NCI-H146 treated with DMSO at 0.1 percent for 48 hours (cell line): ENCODE results near the gene SNX33.
A peak's percentile ranks its signal among the peaks of the same experiment; 100 is the strongest.
"Not testable (repeated sequence)": the region's sequence is repeated elsewhere in the genome, so short reads cannot be mapped to it uniquely, and the experiment has no call there.

ENCODE experiments used
- DNase-seq: peaks from one replicate; lab custom pipeline; 2025; ENCODE audit not compliant: unreplicated experiment; lab: John Stamatoyannopoulos, UW

SNX33 gene, protein sequence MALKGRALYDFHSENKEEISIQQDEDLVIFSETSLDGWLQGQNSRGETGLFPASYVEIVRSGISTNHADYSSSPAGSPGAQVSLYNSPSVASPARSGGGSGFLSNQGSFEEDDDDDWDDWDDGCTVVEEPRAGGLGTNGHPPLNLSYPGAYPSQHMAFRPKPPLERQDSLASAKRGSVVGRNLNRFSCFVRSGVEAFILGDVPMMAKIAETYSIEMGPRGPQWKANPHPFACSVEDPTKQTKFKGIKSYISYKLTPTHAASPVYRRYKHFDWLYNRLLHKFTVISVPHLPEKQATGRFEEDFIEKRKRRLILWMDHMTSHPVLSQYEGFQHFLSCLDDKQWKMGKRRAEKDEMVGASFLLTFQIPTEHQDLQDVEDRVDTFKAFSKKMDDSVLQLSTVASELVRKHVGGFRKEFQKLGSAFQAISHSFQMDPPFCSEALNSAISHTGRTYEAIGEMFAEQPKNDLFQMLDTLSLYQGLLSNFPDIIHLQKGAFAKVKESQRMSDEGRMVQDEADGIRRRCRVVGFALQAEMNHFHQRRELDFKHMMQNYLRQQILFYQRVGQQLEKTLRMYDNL

DNA sequence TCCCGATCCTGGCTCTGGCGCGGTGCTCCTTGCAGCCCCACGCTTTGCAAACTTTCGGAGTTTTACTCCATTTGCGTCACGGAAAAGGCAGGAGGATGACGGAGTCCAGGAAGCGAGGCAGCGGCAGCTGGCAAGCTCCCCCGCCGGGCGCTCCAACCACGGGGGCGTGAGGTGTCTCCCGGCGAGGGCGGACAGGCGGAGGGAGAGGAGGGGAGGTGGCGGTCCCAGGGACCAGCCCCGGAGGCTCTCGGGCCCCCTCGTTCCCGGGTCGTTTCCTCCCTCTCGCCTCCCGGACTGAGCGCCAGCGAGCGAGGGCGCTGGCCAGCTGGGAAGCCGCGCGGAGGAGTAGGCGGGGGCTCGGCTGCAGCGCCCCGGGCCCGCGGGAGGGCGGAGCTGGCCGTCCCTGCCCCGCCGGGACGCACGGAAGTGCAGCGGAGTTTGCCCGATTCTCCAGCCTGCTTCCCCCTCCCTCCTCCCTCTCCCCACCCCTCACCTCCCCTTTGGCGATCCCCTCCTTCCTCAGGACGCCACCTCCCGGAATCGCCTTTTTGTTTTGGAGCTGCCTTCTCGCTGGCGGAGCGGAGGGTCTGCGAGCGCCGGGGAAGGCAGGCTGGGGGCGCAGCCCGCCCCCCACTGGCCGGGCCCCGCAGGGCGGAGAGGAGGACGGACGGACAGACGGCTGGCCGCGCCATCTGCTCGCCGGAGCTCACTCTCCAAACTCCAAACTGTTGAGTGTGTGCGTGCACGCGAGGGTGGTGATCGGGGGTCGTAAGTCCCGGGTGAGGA lies at the start of gene SNX33:
Gene SNX33 (plus strand): TSS at position 543 of the 786 bp plus-strand sequence. CDS start 1,191 bp downstream, outside the sequence.
- DNase-seq, result peak; percentile 10

DNA sequence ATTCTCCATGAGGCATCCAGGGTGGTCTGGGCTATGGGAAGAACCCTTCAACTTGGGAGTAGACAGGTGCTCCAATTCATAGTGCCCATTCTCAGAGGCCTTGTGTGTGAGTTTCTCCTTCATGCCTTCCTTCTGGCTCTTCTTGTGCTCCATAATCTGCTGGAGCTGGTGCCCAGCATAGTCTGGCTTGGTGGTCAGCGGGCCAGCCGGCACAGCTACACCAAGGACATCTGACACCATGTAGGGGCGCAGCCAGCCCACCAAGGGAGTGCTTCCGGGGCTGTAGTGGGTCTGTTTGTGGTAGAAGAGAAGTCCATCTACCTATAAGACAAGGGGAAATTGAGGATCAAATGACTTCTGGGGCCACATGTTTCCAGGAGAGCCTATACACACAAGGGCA lies 49.4 kb upstream of the SNX33 start:
- DNase-seq, result no peak

DNA sequence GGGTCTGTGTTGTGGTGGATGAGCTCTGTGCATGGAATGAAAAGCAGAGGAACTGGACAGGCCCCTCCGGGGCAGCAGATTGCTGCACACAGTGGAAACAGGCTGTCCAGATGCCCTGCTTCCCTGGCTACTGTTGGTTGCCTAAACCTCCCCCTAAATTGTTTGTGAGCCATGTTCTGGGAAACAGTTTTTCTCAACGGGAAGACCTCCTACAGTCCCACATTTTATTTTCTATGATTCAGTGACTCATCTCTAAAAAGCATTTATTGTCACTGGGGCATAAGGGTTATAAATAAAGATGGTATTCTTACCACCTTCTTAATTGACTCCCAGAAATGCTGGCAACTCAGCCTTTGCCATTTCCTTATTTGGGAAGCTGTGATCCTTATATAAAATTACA lies 48.3 kb upstream of the SNX33 start:
- no peak for DNase-seq

DNA sequence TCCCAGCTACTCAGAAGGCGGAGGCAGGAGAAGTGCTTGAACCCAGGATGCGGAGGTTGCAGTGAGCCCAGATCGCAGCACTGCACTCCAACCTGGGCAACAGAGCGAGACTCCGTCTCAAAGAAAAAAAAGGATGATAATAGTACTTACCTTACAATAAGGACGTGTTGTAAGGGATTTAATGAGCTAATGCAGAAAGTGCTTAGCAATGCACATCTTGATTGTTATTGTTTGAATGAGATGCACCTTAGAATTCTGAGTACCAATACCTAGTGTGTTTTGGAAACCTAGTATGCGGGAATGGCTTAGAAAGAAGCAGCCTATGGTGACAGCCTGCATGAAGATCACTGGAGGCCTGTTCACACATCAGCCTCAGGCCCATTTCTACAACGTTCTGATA lies 41.7 kb upstream of the SNX33 start:
- no peak for DNase-seq

DNA sequence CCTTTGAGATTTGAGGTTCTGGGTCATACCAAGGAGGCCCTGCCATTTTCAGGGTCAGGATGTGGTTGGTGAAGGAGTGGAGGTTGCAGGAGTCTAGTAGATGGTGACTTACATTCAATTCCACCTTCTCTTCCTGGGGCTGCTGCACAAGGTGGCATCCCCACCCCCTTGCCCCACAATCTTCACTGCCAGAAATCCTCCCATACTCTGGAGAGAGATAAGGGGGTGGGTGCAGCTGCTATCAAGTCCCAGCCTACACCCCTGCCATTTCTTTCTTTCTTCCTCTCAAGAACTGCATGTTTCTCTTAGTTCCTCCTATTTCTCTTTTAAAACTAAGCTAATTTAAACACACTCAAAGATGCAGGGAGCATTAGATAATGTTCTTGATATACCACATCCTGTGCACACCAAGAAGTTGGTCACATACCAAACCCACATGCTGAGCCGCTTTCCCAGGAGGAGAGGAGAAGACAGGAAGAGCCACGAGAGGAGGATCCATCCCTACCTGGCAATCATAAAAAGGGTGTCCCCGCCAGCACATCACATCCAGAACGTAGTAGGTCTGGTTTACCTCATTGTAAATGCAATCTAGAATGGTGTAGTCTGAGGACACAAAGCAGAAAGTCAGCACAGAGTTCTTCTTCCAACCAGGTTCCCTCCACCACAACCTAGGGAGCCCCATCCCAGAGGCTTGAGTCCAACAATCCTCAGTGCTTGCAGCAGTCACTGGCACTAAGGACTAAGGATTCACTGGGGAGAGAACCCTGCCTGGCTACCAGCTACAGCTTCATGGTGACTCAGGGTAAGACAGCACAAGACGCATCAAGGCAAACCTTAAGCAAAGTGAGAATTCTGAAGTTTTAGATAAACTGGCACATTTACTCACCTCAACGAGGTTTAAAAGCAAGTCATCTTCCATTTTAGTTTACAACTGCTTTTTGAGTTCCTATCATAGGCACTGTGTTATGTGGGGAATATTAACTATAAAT lies 40.7 kb upstream of the SNX33 start:
- no peak for DNase-seq

DNA sequence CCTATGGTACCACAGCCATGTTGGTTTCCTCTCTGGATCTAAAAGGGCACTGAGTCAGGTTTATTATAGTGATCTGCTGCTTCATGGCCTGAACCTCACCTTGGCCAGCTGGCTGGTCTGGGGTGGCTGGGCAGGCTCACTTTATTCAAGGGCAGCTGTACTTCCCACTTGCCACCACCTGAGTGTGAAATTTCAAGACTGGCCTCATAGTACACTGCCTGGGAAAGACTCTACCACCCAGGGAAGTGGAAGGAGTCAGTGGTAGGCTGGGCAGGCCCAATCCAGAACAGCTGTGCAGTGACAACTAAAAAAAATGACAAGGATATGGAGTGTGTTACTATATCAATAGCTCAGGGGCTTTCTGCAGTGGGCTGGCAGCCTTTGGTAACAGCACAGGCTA lies 30.9 kb upstream of the SNX33 start:
- DNase-seq, result no peak

DNA sequence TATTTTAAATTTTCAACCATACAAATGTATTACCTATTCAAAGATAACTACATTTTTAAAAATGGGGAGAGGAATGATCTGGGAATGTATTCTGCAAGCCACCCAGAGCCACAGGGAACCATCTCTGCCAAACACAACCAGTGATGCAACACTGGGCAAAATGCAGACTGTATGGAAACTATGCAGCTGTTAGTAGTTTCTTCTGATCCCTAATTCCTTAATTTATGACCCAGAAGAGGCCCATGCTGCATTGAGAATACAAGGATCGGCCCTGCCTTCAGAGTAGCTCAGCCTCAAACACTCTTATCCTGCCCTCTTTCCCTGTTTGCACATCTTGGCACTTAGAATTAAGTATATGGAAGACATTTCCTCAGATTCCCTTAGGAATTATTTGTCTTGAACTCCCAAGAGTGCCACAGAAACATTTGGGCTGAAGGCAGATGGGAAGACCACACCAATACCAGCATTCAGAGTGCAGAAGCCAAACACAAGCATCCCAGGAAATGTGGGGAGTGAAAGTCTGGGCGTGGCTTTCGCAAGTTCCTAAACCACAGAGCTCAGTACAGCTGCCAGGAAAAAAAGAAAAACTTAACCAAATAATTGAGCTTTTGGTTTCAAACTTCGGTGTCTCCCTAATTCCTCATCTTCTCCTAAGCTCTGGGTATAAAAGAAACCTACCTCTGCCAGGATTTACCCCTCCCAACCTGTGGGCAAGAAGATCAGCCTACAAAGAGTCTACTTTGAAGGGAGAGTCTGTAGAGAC lies 27.5 kb upstream of the SNX33 start:
- no peak for DNase-seq

DNA sequence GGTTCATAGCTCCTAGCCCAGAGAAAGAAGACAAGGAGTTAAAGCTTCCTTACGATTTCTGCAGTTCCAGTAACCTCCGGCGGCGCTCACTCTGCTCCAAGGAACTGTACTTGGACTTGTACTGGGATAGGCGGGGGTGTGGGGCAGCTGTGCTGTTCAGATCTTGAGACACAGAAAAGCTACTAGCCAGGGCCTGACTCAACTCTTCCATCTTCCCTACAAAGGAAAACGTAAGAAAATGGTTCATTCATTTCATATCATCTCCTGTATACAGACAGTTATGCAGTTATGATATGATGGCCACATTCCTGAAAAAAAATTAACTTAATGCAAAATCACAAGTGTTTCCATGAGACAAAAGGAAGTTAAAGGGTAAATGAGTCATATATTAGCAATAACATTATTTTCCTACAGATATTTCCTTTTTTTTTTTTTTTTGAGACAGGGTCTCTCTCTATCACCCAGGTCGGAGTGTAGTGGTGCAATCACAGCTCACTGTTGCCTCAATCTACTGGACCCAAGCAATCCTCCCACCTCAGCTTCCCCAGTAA lies 26.8 kb upstream of the SNX33 start:
- no peak for DNase-seq

DNA sequence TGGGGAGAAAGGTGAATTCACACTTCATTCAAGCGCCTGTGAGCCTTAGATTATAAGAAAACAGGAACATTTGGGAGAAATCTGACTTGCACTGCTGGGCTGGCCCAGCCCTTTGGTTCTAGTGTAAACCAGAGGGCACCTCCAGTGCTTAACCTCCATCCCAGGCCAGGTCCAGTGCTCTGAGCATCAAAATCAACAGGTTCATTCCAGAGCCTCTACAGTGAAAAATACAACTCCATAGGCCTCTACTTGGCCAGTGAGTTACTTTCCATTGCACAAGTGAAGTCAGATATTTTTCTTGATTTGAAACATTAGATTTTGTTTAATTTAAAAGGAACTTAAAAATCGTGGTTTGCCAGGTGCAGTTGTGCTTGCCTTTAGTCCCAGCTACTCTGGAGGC lies 25.2 kb upstream of the SNX33 start:
- no peak for DNase-seq

DNA sequence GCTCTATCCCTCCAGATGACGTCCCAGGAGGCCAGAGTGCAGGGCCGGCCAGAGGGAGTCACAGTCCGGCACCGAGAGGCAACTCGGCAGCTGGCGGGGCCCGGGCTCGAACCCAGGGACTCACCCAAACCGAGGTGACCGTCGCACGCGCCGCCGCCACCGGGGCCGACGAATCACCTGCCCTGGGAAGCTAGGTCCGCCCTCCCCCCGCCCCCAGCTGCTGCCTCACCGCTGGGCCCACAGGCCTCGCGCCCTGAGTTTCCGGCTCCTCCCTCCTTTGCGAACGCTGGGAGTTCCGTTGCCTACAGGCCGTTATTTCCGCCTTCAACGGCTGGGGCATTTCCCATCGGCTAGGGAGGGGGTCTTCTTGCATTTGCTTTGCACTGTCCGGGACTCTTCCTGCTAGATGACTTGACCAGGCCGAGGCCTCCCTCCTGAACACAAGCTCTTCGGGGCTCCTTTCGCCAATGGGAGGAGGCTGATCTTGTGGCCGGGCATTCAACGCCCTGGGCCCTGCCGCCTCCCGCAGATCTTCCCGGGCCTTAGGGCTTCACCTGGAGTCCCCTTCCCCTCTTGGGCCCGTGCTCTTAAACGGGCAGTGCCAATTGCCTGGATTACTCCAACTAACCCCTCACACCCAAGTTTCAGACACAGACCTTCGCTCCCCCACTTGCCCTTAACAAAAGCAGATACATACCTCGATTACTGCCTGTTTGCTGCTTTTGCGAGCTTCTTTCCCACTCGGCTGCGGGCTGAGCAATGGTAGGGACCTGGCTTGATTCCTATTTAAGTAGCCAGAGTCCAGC lies 22.0 kb upstream of the SNX33 start, which contains the start of gene SNUPN:
Gene SNUPN (minus strand): TSS at position 184 of the 806 bp plus-strand sequence. CDS start 4,674 bp downstream, outside the sequence.
- peak; percentile 63 for DNase-seq

DNA sequence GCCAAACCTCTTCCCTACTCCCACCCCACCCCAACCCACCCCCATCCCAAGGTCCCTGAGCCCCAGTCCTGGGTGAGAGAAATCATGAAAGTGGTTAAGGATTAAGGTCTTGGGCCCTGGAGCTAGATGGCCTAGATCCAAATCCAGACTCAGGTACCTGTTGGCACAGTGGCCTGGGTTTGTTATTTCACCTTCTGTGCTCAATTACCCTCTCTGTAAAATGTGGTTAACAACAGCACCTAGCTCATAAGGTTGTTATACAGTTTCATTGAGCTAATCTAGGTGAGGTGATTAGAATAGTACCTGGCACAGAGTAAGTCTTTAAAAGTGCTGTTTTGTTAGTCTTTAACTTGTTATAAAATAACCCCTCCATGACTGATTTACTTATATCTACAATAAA lies 15.8 kb upstream of the SNX33 start:
- no peak for DNase-seq

DNA sequence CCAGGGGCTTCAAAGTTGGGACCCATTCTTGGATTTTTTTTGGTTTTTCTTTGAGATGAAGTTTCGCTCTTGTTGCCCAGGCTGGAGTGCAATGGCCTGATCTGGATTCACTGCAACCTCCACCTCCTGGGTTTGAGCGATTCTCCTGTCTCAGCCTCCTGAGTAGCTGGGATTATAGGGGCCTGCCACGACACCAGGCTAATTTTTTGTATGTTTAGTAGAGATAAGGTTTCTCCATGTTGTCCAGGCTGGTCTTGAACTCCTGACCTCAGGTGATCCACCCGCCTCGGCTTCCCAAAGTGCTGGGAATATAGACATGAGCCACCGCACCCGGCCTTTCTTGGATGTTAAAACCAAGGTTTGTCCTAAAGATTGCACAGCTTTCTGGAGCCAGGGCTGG lies 13.8 kb upstream of the SNX33 start:
- not testable (repeated sequence) for DNase-seq

DNA sequence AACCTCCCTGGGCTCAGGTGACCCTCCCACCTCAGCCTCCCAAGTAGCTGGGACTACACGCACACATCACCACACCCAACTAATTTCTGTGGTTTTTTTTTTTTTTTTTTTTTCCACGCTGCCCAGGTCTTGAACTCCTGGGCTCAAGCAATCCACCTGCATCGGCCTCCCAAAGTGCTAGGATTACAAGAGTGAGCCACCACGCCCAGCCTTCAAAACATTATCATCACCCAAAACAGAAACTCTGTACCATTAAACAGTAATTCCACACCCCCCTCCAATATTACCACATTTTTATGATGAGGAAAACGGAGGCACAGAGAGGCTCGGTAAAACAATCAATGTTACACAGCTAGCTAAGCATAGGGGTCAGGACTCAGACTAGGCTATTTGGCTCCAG lies 11.7 kb upstream of the SNX33 start:
- DNase-seq, result no peak

DNA sequence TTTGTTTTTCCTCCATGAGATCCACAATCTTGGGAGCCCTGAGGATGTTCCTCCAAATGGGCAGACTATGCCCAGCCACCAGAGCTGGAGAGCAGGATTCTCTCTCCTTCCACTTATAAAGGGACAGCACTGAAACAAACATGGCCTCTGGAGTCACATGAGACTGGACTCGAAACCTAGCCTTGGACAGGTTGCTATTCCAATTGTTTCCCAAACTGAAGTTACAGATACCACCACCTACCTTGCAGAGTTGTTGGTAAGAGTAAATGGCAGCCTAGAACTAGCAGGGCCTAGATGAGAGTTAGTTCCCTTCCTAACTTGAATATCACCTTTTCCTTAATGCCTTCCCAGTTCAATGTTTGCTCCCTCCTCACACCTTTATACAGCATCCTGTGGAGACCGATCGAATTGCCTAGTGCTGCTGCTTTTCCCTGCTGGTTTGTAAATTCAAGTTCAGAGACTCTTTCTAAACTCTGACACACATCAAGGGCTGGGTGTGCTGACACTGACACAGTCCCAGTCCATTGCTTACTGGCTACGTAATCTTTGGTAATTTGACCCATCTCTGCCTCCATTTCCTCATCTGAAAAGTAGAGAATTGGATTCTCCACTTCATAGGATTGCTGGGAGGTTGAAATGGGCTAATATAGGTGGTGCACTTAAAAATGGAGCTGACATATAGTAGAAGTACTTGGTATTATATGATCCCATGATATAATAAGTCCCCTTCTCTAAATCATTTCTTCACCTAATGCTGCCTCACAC lies 10.3 kb upstream of the SNX33 start:
- no peak for DNase-seq

DNA sequence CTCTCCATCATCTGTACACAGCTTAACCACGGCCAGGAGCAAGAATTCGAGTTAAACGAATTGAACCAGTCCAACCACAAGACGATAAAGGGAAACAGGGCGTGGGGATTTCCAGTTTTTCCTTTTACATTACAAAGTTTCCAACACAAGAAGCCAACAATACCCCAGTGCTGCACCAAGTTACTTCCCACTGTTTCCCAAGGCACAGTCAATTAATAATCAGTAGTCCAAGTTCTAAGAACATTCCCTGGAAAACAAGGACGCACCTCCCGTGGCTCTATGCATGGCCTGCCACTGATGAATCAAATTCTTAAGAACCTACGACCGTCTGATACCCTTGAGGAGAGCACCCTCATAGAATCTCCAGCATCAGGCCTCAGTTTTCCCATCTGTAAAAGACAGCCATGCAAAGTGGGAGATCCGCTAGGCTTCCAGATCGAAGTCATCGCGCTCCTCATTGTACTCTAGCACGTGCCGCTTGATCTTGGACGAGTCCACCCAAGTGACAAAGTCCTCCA lies 8.5 kb upstream of the SNX33 start:
- DNase-seq, result no peak

DNA sequence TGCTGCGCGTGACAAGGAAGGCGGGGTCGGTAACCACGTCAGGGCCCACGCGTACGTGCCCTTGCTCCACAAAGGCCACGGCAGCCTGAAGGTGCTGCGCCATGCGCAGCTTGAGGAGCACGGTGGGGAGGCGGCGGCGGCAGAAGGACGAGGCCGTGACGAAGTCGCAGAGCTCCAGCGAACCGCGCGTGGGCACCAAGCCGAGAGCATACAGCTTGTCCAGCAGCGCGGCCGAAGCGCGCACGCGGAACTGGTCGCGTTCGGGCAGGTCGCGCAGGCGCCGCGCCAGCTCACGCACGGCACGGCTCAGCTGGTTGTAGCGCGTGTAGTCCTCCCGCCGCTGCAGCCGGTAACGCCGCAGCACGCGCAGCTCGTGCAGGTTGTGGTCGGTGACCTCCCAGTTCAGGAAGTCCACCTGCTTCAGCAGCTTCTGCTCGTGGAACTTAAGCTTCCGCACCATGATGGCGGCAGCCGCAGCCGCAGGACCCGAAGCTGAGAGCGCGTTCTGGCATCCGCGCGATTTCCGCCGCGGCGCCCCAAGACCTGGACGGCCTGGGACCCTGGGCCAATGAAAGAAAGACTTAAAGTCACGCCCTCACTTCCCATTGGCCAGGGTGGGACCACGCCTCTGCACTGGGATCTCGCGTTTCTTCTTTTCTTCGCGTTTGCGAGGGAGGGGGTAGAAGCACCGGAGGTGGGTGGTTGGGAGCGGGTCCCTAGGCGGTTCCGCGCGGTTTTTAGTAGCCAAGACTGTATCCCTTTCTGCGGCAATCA lies 7.8 kb upstream of the SNX33 start, which contains the start of gene IMP3:
Gene IMP3 (minus strand): TSS at position 516 of the 774 bp plus-strand sequence. CDS start 56 bp downstream, at position 460.
- DNase-seq, result peak; percentile 86
